IPS-18c (cell line): ENCODE measurements around the gene H3-3A.
A peak's percentile ranks its signal among the peaks of the same experiment; 100 is the strongest.

ENCODE experiments used
- H3K4me3 ChIP-seq: 2 replicates; pipeline ENCODE4 v1.7.0; 2013; ENCODE audit warnings: low read depth, mild to moderate bottlenecking, low read length, moderate library complexity; ENCODE audit not compliant: insufficient read depth
- H3K9me3 ChIP-seq: one replicate; pipeline ENCODE4 v1.6.1; 2013; ENCODE audit warnings: mild to moderate bottlenecking, low read length, moderate library complexity; ENCODE audit not compliant: control insufficient read depth, insufficient read depth

Gene H3-3A

DNA sequence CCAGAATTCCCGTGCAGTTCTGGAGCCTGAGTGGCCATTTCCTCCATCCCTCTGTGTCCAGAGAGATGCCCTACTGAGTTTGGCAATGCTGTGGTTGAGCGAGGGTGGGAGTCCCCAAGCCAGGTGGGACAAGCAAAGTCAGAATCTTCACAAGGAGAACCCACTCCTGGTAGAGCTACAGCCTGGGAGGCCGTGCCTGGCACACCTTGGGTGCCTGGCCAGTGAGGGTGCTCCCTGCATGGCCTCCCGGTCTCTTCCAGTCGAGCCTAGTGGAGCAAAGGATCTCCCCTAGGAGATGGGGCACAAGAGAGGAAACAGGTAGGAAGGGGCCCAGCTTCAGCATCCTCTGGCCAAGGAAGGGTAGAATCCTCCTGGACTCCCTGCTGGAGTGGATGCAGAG, 57.9 kb downstream of the H3-3A start:
- Histone ChIP-seq H3K4me3 (no peak overlapping the region; the same call in none of the 2 replicates), H3K9me3 (no peaks in the 10 kb centered on the region)

GRCh38 chr1:226121049-226121586, 58.6 kb downstream of the H3-3A start:
- H3K9me3 ChIP-seq = no peaks in the 10 kb centered on the region
- H3K4me3 ChIP-seq = peak overlapping the region; percentile 86; the same call in 1 of the 2 replicates
